ENCODE measurements around the gene ELMO3.
A peak's percentile ranks its signal among the peaks of the same experiment; 100 is the strongest.

Gene ELMO3

GRCh38 chr16:67244387-67245185 is 45.7 kb downstream of the ELMO3 start:
- peak; percentile 84 to 86 for DNase-seq

GRCh38 chr16:67245186-67245585 is 46.3 kb downstream of the ELMO3 start:
- no peak for DNase-seq

- no peak for DNase-seq
Observed at GRCh38 chr16:67245674-67246080, 46.7 kb downstream of the ELMO3 start.

- peak; percentile 48 to 52 for DNase-seq
Observed at GRCh38 chr16:67246081-67246755, 47.3 kb downstream of the ELMO3 start.

- peak in 1 of 2 donors; percentile 57 for DNase-seq
Observed at GRCh38 chr16:67246756-67247191, 47.8 kb downstream of the ELMO3 start.

GRCh38 chr16:67247192-67248072 is 48.5 kb downstream of the ELMO3 start, which contains the start of gene FHOD1:
Gene FHOD1, minus strand, starts transcription at chr16:67247481. Its CDS starts 71 bp downstream, at chr16:67247410.
- DNase-seq = peak; percentile 96

- DNase-seq = no peak
Observed at GRCh38 chr16:67248073-67248400, 49.1 kb downstream of the ELMO3 start.

GRCh38 chr16:67248401-67249177 is 49.7 kb downstream of the ELMO3 start, which contains the start of gene SLC9A5:
Gene SLC9A5, plus strand, starts transcription at chr16:67248979. Its CDS starts 36 bp downstream, at chr16:67249015.
- DNase-seq = peak; percentile 18 to 27

GRCh38 chr16:67249178-67250044 is 50.5 kb downstream of the ELMO3 start:
- DNase-seq = no peak

GRCh38 chr16:67250045-67250327 is 51.1 kb downstream of the ELMO3 start:
- no peak for DNase-seq

- DNase-seq = no peak
Observed at GRCh38 chr16:67252609-67253497, 53.9 kb downstream of the ELMO3 start.

Data from CD4-positive, alpha-beta T cell treated with Interleukin-1 beta for 1 hour (primary cell).